OCI-LY7 (cell line): Measurements from ENCODE around the gene MRPS34. TPM values are rescaled to one million over a fixed set of nuclear protein-coding genes. Genes with fewer than 3 reads are reported as not detected.

Source experiments
- BruUV-seq: library from RNA; stranded (reverse); fragments of 400-500 nt; replicated peaks from 2 replicates; lab custom pipeline; 2021; lab: Mats Ljungman, UMichigan
- CTCF ChIA-PET: fragments of 300-600 bp; sonication (Branson Sonifier 250); formaldehyde crosslinking; loops from one replicate; lab custom pipeline; 2022; ENCODE audit warnings: antibody characterized with exemption; ENCODE audit not compliant: unreplicated experiment; lab: Charles Lee
- POLR2A ChIA-PET: fragments of 300-600 bp; sonication (Branson Sonifier 250); formaldehyde crosslinking; loops from one replicate; lab custom pipeline; 2022; ENCODE audit warnings: antibody characterized with exemption; lab: Charles Lee
- DNase-seq: peaks from one replicate; pipeline ENCODE4 v3.0.0-alpha.2; 2015; ENCODE audit warnings: low spot score
- H2AFZ ChIP-seq: fragments of 200-600 bp; sonication (generic), shearing (Covaris generic); 2 replicates; pipeline ENCODE4 v1.6.1; 2014; ENCODE audit warnings: mild to moderate bottlenecking, antibody characterized with exemption, low read length, moderate library complexity
- H3K27ac ChIP-seq: fragments of 200-600 bp; sonication (generic); 2 replicates; pipeline ENCODE4 v1.5.1; 2014; ENCODE audit warnings: mixed run types, low read depth, mild to moderate bottlenecking, moderate library complexity, low read length, inconsistent platforms; ENCODE audit not compliant: poor library complexity, severe bottlenecking
- H3K36me3 ChIP-seq: fragments of 200-600 bp; sonication (generic); 2 replicates; pipeline ENCODE4 v1.6.1; 2014; ENCODE audit warnings: mild to moderate bottlenecking, antibody characterized with exemption, low read length, moderate library complexity, mixed read lengths; ENCODE audit not compliant: insufficient read depth
- H3K4me1 ChIP-seq: fragments of 200-600 bp; sonication (generic); 2 replicates; pipeline ENCODE4 v1.5.1; 2014; ENCODE audit warnings: mild to moderate bottlenecking, low read length; ENCODE audit not compliant: insufficient read depth, poor library complexity, severe bottlenecking
- H3K4me2 ChIP-seq: fragments of 200-600 bp; sonication (generic); 2 replicates; pipeline ENCODE4 v1.6.1; 2014; ENCODE audit warnings: mild to moderate bottlenecking, low read length
- H3K4me3 ChIP-seq: fragments of 200-600 bp; sonication (generic); 2 replicates; pipeline ENCODE4 v1.5.1; 2014; ENCODE audit warnings: mild to moderate bottlenecking, low read depth, low read length; ENCODE audit not compliant: poor library complexity, severe bottlenecking
- H3K79me2 ChIP-seq: fragments of 200-600 bp; sonication (generic); 2 replicates; pipeline ENCODE4 v1.6.1; 2016; ENCODE audit warnings: low read depth, mild to moderate bottlenecking, low read length, moderate library complexity, mixed read lengths; ENCODE audit not compliant: insufficient read depth
- H3K9me2 ChIP-seq: fragments of 200-600 bp; sonication (generic); 2 replicates; pipeline ENCODE4 v1.6.1; 2016; ENCODE audit warnings: mild to moderate bottlenecking, low read length, mixed read lengths; ENCODE audit not compliant: insufficient read depth
- H3K9me3 ChIP-seq: fragments of 200-600 bp; sonication (generic); 2 replicates; pipeline ENCODE4 v1.6.1; 2014; ENCODE audit warnings: mild to moderate bottlenecking, mixed run types, low read length, mixed read lengths
- H4K20me1 ChIP-seq: fragments of 200-600 bp; sonication (generic); 2 replicates; pipeline ENCODE4 v1.6.1; 2014; ENCODE audit warnings: mild to moderate bottlenecking, antibody characterized with exemption, low read length, moderate library complexity, mixed read lengths; ENCODE audit not compliant: insufficient read depth
- CTCF ChIP-seq: fragments of 200-600 bp; sonication (generic); conservative IDR thresholded peaks from 2 replicates; pipeline ENCODE4 v1.5.1; 2014; ENCODE audit warnings: mild to moderate bottlenecking, antibody characterized with exemption, low read length, moderate library complexity, mixed read lengths
- EZH2phosphoT487 ChIP-seq: fragments of 200-600 bp; sonication (generic); IDR thresholded peaks from 2 replicates; pipeline ENCODE4 v1.6.1; 2018; ENCODE audit warnings: low read depth, borderline replicate concordance, mild to moderate bottlenecking, mixed run types, antibody characterized with exemption, low read length, moderate library complexity, mixed read lengths
- intact Hi-C: fragments of 100-400 bp; cut with micrococcal nuclease; formaldehyde crosslinking; loops from one replicate; pipeline ENCODE4 v1.10.0; 2022; ENCODE audit not compliant: unreplicated experiment
- total RNA-seq, 2 experiments: library from RNA; depleted of rRNA in 1 of 2; stranded (reverse); fragments of >200 nt in 1 of 2; shearing (Covaris generic) in 1 of 2; gene quantifications; 2 replicates each; pipeline ENCODE4 v1.2.3, GENCODE V29; 2014 to 2022

The MRPS34 gene
- total RNA-seq, 2 experiments from 2014 or later, result 170 to 196 TPM

GRCh38 chr16:1732071-1732470 lies 40.9 kb downstream of the MRPS34 start:
- Histone ChIP-seq H3K4me1 (no peaks in the 10 kb centered on the region), H3K4me2 (no peak overlapping the region), H4K20me1 (no peaks in the 10 kb centered on the region), H3K27ac (no peak overlapping the region), H3K4me3 (no peak overlapping the region), H3K79me2 (no peaks in the 10 kb centered on the region), H3K36me3 (peaks cover 61% of the 10 kb centered on the region), H3K9me2 (no peaks in the 10 kb centered on the region), H3K9me3 (peaks cover 20% of the 10 kb centered on the region), H2AFZ (no peak overlapping the region)
- no peak for DNase-seq
- ChIA-PET POLR2A (no interaction called here), CTCF (no interaction called here)
- TF ChIP-seq CTCF, result no peak
- no peak for TF ChIP-seq EZH2phosphoT487
- BruUV-seq, result no TSS peak
- intact Hi-C loops, result no loop called here

GRCh38 chr16:1731603-1732002 lies 41.3 kb downstream of the MRPS34 start:
- peaks cover 62% of the 10 kb centered on the region for H3K36me3 ChIP-seq
- H3K4me2 ChIP-seq, result no peak overlapping the region
- ChIA-PET POLR2A (no interaction called here), CTCF (no interaction called here)
- no peaks in the 10 kb centered on the region for H3K9me2 ChIP-seq
- DNase-seq, result no peak
- no TSS peak for BruUV-seq
- intact Hi-C loops, result no loop called here
- no peak overlapping the region for H3K4me3 ChIP-seq
- H3K79me2 ChIP-seq, result no peaks in the 10 kb centered on the region
- H3K4me1 ChIP-seq, result no peaks in the 10 kb centered on the region
- no peak overlapping the region for H2AFZ ChIP-seq
- H3K9me3 ChIP-seq, result peaks cover 16% of the 10 kb centered on the region
- H4K20me1 ChIP-seq, result no peaks in the 10 kb centered on the region
- no peak overlapping the region for H3K27ac ChIP-seq
- TF ChIP-seq EZH2phosphoT487 (no peak), CTCF (no peak)

- Histone ChIP-seq H3K9me3 (peaks cover 14% of the 10 kb centered on the region), H3K4me1 (no peaks in the 10 kb centered on the region), H2AFZ (no peak overlapping the region), H3K4me3 (no peak overlapping the region), H4K20me1 (no peaks in the 10 kb centered on the region), H3K36me3 (peaks cover 67% of the 10 kb centered on the region), H3K27ac (no peak overlapping the region), H3K79me2 (no peaks in the 10 kb centered on the region), H3K4me2 (no peak overlapping the region), H3K9me2 (no peaks in the 10 kb centered on the region)
- ChIA-PET POLR2A (no interaction called here), CTCF (no interaction called here)
- TF ChIP-seq CTCF (no peak), EZH2phosphoT487 (no peak)
- intact Hi-C loops, result no loop called here
- DNase-seq, result no peak
- BruUV-seq, result no TSS peak
Observed at GRCh38 chr16:1731073-1731472, 41.9 kb downstream of the MRPS34 start.
